Ishikawa (cell line): Measurements from ENCODE around the gene PGAP6.

Experiments
- NFIC ChIP-seq: IDR thresholded peaks from 2 replicates; pipeline ENCODE4 v1.6.1; 2012
- TAF1 ChIP-seq: IDR thresholded peaks from 2 replicates; pipeline ENCODE4 v1.6.1; 2012; ENCODE audit warnings: low read depth, mild to moderate bottlenecking

DNA sequence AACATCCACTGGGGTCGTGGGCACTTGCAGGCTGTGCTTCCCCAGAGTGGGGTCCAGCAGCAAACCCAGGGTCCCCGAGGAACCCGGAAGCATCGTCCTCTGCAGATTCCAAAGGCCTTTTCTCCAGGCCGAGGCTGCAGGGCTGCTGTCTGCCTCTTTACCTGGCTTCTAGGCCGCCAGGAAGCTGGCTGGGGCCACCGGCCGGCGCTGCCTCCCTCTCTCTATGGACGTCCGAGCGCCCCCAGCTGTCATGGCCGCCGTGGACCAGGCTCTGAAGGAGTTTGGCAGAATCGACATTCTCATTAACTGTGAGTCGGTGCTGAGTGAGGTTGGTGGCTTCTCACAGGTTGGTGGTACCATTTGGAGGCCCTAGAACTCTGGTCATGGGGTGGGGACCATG is 25.5 kb upstream of the PGAP6 start:
- no peak for TF ChIP-seq TAF1
- no peak for TF ChIP-seq NFIC
